Glutamatergic neuron (in vitro differentiated cells): ENCODE data around the gene SSX2IP. TPM values are rescaled to one million over a fixed set of nuclear protein-coding genes. Genes with fewer than 3 reads are reported as not detected.
A peak's percentile ranks its signal among the peaks of the same experiment; 100 is the strongest.
"Not testable (repeated sequence)": the region's sequence is repeated elsewhere in the genome, so short reads cannot be mapped to it uniquely, and the experiment has no call there.

Experiments used
- DNase-seq: peaks from one replicate; pipeline ENCODE4 v3.0.0; 2022
- H3K27ac Mint-ChIP-seq: one replicate; pipeline ENCODE4 v1.8.0; 2020; ENCODE audit warnings: mild to moderate bottlenecking, mixed read lengths, inconsistent platforms; ENCODE audit not compliant: unreplicated experiment
- H3K27me3 Mint-ChIP-seq: one replicate; pipeline ENCODE4 v1.8.0; 2020; ENCODE audit warnings: mild to moderate bottlenecking, moderate library complexity, mixed read lengths, inconsistent platforms; ENCODE audit not compliant: unreplicated experiment
- H3K36me3 Mint-ChIP-seq: one replicate; pipeline ENCODE4 v1.8.0; 2020; ENCODE audit warnings: mild to moderate bottlenecking, mixed read lengths, inconsistent platforms; ENCODE audit not compliant: unreplicated experiment
- H3K4me1 Mint-ChIP-seq: one replicate; pipeline ENCODE4 v1.8.0; 2020; ENCODE audit warnings: mild to moderate bottlenecking, low read depth, mixed read lengths, inconsistent platforms; ENCODE audit not compliant: unreplicated experiment
- H3K4me3 Mint-ChIP-seq: one replicate; pipeline ENCODE4 v1.8.0; 2020; ENCODE audit warnings: mild to moderate bottlenecking, mixed read lengths, inconsistent platforms; ENCODE audit not compliant: unreplicated experiment
- H3K9me3 Mint-ChIP-seq: one replicate; pipeline ENCODE4 v1.8.0; 2020; ENCODE audit warnings: mild to moderate bottlenecking, moderate library complexity, mixed read lengths, inconsistent platforms; ENCODE audit not compliant: unreplicated experiment
- total RNA-seq: library from RNA; stranded (reverse); fragmentation: NEBNext Ultra II Directional; extraction: Animal tissue kit (Norgen Biotek cat#: 25700); gene quantifications from one replicate; pipeline ENCODE4 v1.2.1, GENCODE V29; 2021; ENCODE audit not compliant: unreplicated experiment
- TF ChIP-seq, protein P1 (sequence below): fragments of 200-600 bp; sonication (generic); IDR thresholded peaks from one replicate; pipeline ENCODE4 v1.5.0; 2021; ENCODE audit not compliant: partially characterized antibody, unreplicated experiment

Gene SSX2IP
- total RNA-seq, 1 donor from 2014 or later = 16.0 TPM

DNA sequence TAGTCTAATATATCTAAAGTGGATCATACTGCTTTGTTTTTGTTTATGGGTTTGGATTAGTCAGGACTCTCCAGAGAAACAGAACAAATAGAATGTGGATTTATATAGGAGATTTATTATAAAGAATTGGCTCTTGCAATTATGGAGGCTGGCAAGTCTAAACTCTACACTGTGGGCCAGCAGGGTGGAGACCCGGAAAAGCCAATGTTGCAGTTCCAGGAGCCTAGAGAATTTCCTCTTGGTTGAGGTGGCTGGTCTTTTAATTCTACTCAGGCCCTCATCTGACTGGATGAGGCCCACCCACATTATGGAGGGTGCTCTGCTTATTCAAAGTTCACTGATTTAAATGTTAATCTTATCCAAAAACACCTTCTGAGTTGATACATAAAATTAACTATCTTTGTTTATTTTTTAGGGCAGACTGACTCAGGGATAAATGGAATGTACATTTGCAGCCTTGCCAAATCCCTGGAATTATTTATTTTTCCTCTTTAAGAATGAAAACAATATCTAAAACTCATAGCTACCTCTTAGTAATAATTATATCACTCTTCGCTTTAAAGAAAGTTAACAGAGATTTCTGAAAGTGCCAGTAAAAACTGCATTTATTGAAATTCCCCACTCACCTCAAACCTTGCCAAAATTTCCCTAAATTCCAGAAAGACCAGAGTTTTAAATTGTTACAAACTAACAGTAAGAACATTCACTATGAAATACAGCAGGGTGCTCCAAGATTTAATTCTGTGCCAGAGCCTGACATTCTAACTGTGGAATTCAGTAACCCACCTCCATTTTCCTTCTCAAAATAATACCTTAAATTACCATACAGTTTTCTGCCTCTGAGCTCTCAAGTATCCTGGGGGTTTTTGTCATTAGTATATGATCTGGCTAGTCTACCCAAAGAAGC is 36.6 kb upstream of the SSX2IP start:
- no peaks in the 10 kb centered on the region for H3K27me3 Mint-ChIP-seq
- TF ChIP-seq, protein P1, sequence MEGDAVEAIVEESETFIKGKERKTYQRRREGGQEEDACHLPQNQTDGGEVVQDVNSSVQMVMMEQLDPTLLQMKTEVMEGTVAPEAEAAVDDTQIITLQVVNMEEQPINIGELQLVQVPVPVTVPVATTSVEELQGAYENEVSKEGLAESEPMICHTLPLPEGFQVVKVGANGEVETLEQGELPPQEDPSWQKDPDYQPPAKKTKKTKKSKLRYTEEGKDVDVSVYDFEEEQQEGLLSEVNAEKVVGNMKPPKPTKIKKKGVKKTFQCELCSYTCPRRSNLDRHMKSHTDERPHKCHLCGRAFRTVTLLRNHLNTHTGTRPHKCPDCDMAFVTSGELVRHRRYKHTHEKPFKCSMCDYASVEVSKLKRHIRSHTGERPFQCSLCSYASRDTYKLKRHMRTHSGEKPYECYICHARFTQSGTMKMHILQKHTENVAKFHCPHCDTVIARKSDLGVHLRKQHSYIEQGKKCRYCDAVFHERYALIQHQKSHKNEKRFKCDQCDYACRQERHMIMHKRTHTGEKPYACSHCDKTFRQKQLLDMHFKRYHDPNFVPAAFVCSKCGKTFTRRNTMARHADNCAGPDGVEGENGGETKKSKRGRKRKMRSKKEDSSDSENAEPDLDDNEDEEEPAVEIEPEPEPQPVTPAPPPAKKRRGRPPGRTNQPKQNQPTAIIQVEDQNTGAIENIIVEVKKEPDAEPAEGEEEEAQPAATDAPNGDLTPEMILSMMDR = no peak
- no peak overlapping the region for H3K27ac Mint-ChIP-seq
- DNase-seq = no peak
- no peak overlapping the region for H3K4me3 Mint-ChIP-seq
- H3K9me3 Mint-ChIP-seq = no peaks in the 10 kb centered on the region
- no peaks in the 10 kb centered on the region for H3K4me1 Mint-ChIP-seq
- H3K36me3 Mint-ChIP-seq = no peaks in the 10 kb centered on the region

DNA sequence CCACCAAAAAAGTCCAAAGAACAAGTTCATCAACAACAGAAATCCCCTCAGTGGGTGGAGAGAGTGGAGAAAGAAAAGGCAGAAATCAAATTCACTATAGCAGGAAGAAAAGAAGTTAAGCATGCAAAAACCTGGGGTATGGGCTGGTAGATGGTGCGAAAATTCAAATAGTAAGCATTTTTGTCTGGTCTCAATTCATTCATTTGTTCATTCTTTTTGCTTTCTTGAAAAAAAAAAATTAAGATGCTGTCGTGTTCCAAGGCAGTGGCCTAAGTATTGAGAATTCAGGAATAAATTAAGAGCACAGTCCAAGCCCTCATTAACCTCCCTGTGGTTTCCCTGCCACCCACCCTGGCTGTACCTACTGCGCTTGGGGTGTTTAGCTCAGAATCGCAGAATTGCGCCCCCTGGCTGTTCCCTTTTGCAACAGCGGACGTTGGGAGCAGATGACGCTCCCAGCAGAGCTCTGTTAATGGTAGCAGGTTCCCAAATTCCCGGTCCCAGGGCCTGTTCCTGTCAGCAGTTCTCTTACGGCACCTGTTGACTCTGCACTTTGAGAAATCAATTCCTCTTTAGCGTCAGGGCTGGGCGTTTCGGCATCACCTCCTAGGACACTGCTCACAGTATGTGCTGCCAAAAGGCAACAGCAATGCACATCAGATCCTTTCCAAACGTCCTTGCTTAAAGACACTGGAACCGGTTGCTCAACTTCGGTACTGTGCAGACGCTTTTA is 34.0 kb upstream of the SSX2IP start:
- Mint-ChIP-seq H3K9me3 (no peaks in the 10 kb centered on the region), H3K36me3 (no peaks in the 10 kb centered on the region), H3K4me3 (no peak overlapping the region), H3K4me1 (peaks cover 3% of the 10 kb centered on the region), H3K27me3 (no peaks in the 10 kb centered on the region), H3K27ac (no peak overlapping the region)
- peak; percentile 57 for DNase-seq
- TF ChIP-seq, protein P1 = peak; percentile 65

DNA sequence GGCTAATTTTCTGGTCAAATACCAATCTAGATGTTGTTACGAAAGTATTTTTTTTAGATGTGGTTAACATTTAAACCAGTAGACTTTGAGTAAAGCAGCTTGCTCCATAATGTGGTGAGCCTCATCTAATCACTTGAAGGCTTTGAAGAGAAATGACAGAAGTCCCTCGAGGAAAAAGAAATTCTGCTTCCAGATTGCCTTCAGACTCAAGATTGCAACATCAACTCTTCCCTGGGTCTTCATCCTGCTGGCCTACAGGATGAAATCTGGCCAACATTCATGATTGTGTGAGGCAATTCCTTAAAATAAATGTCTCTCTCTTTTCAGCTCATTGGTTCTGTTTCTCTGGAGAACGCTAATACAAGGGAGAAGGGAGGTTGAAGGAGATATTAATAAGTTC is 32.5 kb upstream of the SSX2IP start:
- Mint-ChIP-seq H3K27me3 (peaks cover under 1% of the 10 kb centered on the region), H3K9me3 (no peaks in the 10 kb centered on the region), H3K27ac (no peak overlapping the region), H3K36me3 (no peaks in the 10 kb centered on the region), H3K4me1 (peaks cover 3% of the 10 kb centered on the region), H3K4me3 (no peak overlapping the region)
- TF ChIP-seq, protein P1 = no peak
- DNase-seq = no peak

DNA sequence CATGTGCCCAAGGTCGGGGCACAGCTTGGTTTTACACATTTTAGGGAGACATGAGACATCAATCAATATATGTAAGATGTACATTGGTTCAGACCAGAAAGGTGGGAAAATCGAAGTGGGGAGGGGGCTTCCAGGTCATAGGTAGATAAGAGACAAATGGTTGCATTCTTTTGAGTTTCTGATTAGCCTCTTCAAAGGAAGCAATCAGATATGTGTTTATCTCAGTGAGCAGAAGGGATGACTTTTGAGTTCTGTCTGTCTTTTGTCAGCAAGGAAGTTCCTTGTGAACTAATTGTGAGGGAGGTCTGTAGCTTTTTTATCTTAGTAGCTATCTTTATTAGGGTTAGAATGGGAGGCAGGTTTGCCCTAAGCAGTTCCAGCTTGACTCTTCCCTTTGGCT is 31.6 kb upstream of the SSX2IP start:
- not testable (repeated sequence) for H3K4me3 Mint-ChIP-seq, H3K27ac Mint-ChIP-seq, DNase-seq, H3K36me3 Mint-ChIP-seq, H3K9me3 Mint-ChIP-seq, H3K4me1 Mint-ChIP-seq, H3K27me3 Mint-ChIP-seq

DNA sequence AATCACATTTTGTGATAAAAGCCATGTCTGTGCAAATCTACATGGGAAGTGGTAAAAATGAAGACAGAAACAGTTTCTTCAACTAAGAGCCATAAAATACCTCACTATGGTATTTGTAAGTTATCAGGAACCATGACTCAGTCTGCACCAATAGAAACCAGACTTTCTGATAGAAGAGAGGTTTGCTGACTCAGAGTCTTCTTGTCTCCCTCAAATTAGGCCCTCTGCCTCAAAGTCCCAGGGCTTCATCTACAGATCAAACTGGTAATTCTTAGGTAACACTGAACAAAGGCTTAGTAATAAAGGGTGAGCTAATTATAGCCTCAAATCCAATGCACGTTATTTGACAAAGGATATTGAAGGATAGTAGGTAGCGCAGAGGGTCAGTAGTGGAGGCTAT is 30.9 kb upstream of the SSX2IP start:
- no peaks in the 10 kb centered on the region for H3K9me3 Mint-ChIP-seq
- H3K27ac Mint-ChIP-seq = no peak overlapping the region
- peaks cover 2% of the 10 kb centered on the region for H3K27me3 Mint-ChIP-seq
- no peak overlapping the region for H3K4me3 Mint-ChIP-seq
- TF ChIP-seq, protein P1 = no peak
- DNase-seq = no peak
- H3K4me1 Mint-ChIP-seq = peaks cover 4% of the 10 kb centered on the region
- H3K36me3 Mint-ChIP-seq = no peaks in the 10 kb centered on the region
